ENCODE results near the gene CCDC200.
"Not testable (repeated sequence)": the region's sequence is repeated elsewhere in the genome, so short reads cannot be mapped to it uniquely, and the experiment has no call there.

The CCDC200 gene

GRCh38 chr17:43210576-43210975, 17.8 kb downstream of the CCDC200 start:
- Mint-ChIP-seq H3K36me3 (ENCODE audit: insufficient read depth) (peaks cover 35% of the 10 kb centered on the region), H3K4me1 (ENCODE audit: low read depth in 2 of 2) (peaks cover 20 to 30% of the 10 kb centered on the region in 2 donors), H3K4me3 (peak overlapping the region; percentile 93 to 96), H3K9me3 (no peaks in the 10 kb centered on the region), H3K27me3 (no peaks in the 10 kb centered on the region), H3K27ac (peak overlapping the region; percentile 94 to 98)
- DNase-seq (no peak), ATAC-seq (replicated peaks) (no peak)

GRCh38 chr17:43203013-43203412, 25.4 kb downstream of the CCDC200 start:
- H3K4me1 Mint-ChIP-seq (ENCODE audit: low read depth in 2 of 2); ATAC-seq (replicated peaks); DNase-seq; H3K4me3 Mint-ChIP-seq; H3K9me3 Mint-ChIP-seq; H3K27me3 Mint-ChIP-seq: not testable (repeated sequence)
- peaks cover 88% of the 10 kb centered on the region for H3K36me3 Mint-ChIP-seq (ENCODE audit: insufficient read depth)
- peak overlapping the region in 1 of 2 donors; percentile 20 for H3K27ac Mint-ChIP-seq

- no peak overlapping the region for H3K27ac Mint-ChIP-seq
- ATAC-seq (replicated peaks) = no peak
- no peaks in the 10 kb centered on the region for H3K4me1 Mint-ChIP-seq (ENCODE audit: low read depth in 2 of 2)
- no peaks in the 10 kb centered on the region for H3K9me3 Mint-ChIP-seq
- H3K27me3 Mint-ChIP-seq = no peaks in the 10 kb centered on the region
- DNase-seq = no peak
- H3K4me3 Mint-ChIP-seq = no peak overlapping the region
- peaks cover 100% of the 10 kb centered on the region for H3K36me3 Mint-ChIP-seq (ENCODE audit: insufficient read depth)
Observed at GRCh38 chr17:43200127-43200526, 28.3 kb downstream of the CCDC200 start.

- Mint-ChIP-seq H3K9me3 (no peaks in the 10 kb centered on the region), H3K36me3 (ENCODE audit: insufficient read depth) (peaks cover 100% of the 10 kb centered on the region), H3K27ac (no peak overlapping the region), H3K27me3 (no peaks in the 10 kb centered on the region), H3K4me1 (ENCODE audit: low read depth in 2 of 2) (no peaks in the 10 kb centered on the region), H3K4me3 (no peak overlapping the region)
- ATAC-seq (replicated peaks) (no peak), DNase-seq (no peak)
Observed at GRCh38 chr17:43199633-43200032, 28.8 kb downstream of the CCDC200 start.

GRCh38 chr17:43193251-43193650, 35.2 kb downstream of the CCDC200 start:
- H3K36me3 Mint-ChIP-seq (ENCODE audit: insufficient read depth) = peaks cover 98% of the 10 kb centered on the region
- H3K27me3 Mint-ChIP-seq = no peaks in the 10 kb centered on the region
- H3K4me3 Mint-ChIP-seq = no peak overlapping the region
- no peak for DNase-seq
- no peak overlapping the region for H3K27ac Mint-ChIP-seq
- H3K9me3 Mint-ChIP-seq = no peaks in the 10 kb centered on the region
- peaks cover 0 to 1% of the 10 kb centered on the region in 2 donors for H3K4me1 Mint-ChIP-seq (ENCODE audit: low read depth in 2 of 2)
- no peak for ATAC-seq (replicated peaks)

- H3K4me3 Mint-ChIP-seq; H3K4me1 Mint-ChIP-seq (ENCODE audit: low read depth in 2 of 2); ATAC-seq (replicated peaks); H3K27me3 Mint-ChIP-seq; H3K9me3 Mint-ChIP-seq; DNase-seq; H3K27ac Mint-ChIP-seq: not testable (repeated sequence)
- H3K36me3 Mint-ChIP-seq (ENCODE audit: insufficient read depth) = peaks cover 89% of the 10 kb centered on the region
Observed at GRCh38 chr17:43186656-43187055, 41.8 kb downstream of the CCDC200 start.

- Mint-ChIP-seq H3K4me3 (no peak overlapping the region), H3K27me3 (no peaks in the 10 kb centered on the region), H3K4me1 (ENCODE audit: low read depth in 2 of 2) (peaks cover 0 to 1% of the 10 kb centered on the region in 2 donors), H3K9me3 (no peaks in the 10 kb centered on the region), H3K36me3 (ENCODE audit: insufficient read depth) (peaks cover 81% of the 10 kb centered on the region), H3K27ac (no peak overlapping the region)
- no peak for DNase-seq
- no peak for ATAC-seq (replicated peaks)
Observed at GRCh38 chr17:43183921-43184320, 44.5 kb downstream of the CCDC200 start.

- no peak for ATAC-seq (replicated peaks)
- no peaks in the 10 kb centered on the region for H3K9me3 Mint-ChIP-seq
- DNase-seq = no peak
- peaks cover 28 to 36% of the 10 kb centered on the region in 2 donors for H3K4me1 Mint-ChIP-seq (ENCODE audit: low read depth in 2 of 2)
- peak overlapping the region; percentile 69 to 77 for H3K27ac Mint-ChIP-seq
- H3K36me3 Mint-ChIP-seq (ENCODE audit: insufficient read depth) = peaks cover 54% of the 10 kb centered on the region
- no peaks in the 10 kb centered on the region for H3K27me3 Mint-ChIP-seq
- peak overlapping the region; percentile 3 to 40 for H3K4me3 Mint-ChIP-seq
Observed at GRCh38 chr17:43176119-43176570, 52.3 kb downstream of the CCDC200 start.

- no peak for ATAC-seq (replicated peaks)
- DNase-seq = no peak
- Mint-ChIP-seq H3K36me3 (ENCODE audit: insufficient read depth) (peaks cover 50% of the 10 kb centered on the region), H3K9me3 (no peaks in the 10 kb centered on the region), H3K27me3 (no peaks in the 10 kb centered on the region), H3K4me1 (ENCODE audit: low read depth in 2 of 2) (peaks cover 28 to 36% of the 10 kb centered on the region in 2 donors), H3K4me3 (peak overlapping the region in 1 of 2 donors; percentile 40), H3K27ac (peak overlapping the region; percentile 69 to 77)
Observed at GRCh38 chr17:43175213-43176118, 53.0 kb downstream of the CCDC200 start.

GRCh38 chr17:43171586-43172487, 56.6 kb downstream of the CCDC200 start:
- H3K27ac Mint-ChIP-seq = no peak overlapping the region
- H3K9me3 Mint-ChIP-seq = no peaks in the 10 kb centered on the region
- DNase-seq (peak in 1 of 3 experiments; percentile 9), ATAC-seq (replicated peaks) (no peak)
- H3K36me3 Mint-ChIP-seq (ENCODE audit: insufficient read depth) = peaks cover 26% of the 10 kb centered on the region
- no peak overlapping the region for H3K4me3 Mint-ChIP-seq
- peaks cover 23 to 30% of the 10 kb centered on the region in 2 donors for H3K4me1 Mint-ChIP-seq (ENCODE audit: low read depth in 2 of 2)
- H3K27me3 Mint-ChIP-seq = no peaks in the 10 kb centered on the region

Data from effector memory CD8-positive, alpha-beta T cell (primary cell).